ENCODE measurements around the gene AKR1C8. TPM values are rescaled to one million over a fixed set of nuclear protein-coding genes. Genes with fewer than 3 reads are reported as not detected.

Gene AKR1C8
- total RNA-seq, 1 donor from 2014 or later: not detected

DNA sequence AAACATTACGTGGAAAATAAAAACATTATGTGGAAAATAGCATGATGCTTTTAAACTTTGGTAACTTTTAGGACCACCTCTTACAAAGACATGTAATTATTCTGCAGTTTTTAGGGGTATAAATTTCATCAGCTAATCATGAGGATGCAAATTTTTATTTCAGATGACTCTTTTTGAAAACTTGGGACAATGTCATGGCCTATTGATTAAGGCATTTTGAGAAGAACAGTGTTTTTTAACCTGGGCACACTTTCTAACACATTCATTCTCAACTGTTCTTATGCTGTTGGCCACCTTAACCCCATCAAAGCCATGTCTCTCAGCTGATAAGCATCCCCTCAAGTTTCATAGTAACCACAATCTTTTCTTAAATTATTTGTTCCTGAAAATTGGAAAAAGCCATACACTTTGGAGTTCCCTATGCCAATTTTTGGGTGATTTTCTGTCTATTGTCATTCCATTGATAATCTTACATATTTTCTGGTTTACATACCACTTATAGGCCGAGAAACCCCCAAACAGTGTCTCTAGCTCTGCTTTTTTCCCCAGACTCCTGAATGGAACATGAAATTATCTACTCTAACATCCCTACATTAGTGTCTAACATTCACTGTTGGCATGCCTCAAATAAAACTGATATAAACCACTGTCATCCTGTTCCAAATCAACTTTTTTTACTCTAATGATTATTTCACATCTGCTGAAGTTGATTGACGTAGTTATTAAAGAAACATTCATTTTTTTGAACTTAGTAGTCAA lies 76.1 kb downstream of the AKR1C8 start:
- peaks cover 9% of the 10 kb centered on the region for H3K9me3 Mint-ChIP-seq (ENCODE audit: unreplicated experiment)
- no peaks in the 10 kb centered on the region for H3K36me3 Mint-ChIP-seq (ENCODE audit: unreplicated experiment)
- TF ChIP-seq, protein P1, sequence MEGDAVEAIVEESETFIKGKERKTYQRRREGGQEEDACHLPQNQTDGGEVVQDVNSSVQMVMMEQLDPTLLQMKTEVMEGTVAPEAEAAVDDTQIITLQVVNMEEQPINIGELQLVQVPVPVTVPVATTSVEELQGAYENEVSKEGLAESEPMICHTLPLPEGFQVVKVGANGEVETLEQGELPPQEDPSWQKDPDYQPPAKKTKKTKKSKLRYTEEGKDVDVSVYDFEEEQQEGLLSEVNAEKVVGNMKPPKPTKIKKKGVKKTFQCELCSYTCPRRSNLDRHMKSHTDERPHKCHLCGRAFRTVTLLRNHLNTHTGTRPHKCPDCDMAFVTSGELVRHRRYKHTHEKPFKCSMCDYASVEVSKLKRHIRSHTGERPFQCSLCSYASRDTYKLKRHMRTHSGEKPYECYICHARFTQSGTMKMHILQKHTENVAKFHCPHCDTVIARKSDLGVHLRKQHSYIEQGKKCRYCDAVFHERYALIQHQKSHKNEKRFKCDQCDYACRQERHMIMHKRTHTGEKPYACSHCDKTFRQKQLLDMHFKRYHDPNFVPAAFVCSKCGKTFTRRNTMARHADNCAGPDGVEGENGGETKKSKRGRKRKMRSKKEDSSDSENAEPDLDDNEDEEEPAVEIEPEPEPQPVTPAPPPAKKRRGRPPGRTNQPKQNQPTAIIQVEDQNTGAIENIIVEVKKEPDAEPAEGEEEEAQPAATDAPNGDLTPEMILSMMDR (IDR thresholded peaks at IDR 0.05): no peak
- H3K27me3 Mint-ChIP-seq (ENCODE audit: unreplicated experiment): no peaks in the 10 kb centered on the region
- no peak for DNase-seq (ENCODE audit: extremely low spot score, unreplicated experiment)
- H3K27ac Mint-ChIP-seq (ENCODE audit: unreplicated experiment): no peak overlapping the region
- H3K4me1 Mint-ChIP-seq (ENCODE audit: unreplicated experiment): no peaks in the 10 kb centered on the region
- H3K4me3 Mint-ChIP-seq (ENCODE audit: unreplicated experiment): no peak overlapping the region

DNA sequence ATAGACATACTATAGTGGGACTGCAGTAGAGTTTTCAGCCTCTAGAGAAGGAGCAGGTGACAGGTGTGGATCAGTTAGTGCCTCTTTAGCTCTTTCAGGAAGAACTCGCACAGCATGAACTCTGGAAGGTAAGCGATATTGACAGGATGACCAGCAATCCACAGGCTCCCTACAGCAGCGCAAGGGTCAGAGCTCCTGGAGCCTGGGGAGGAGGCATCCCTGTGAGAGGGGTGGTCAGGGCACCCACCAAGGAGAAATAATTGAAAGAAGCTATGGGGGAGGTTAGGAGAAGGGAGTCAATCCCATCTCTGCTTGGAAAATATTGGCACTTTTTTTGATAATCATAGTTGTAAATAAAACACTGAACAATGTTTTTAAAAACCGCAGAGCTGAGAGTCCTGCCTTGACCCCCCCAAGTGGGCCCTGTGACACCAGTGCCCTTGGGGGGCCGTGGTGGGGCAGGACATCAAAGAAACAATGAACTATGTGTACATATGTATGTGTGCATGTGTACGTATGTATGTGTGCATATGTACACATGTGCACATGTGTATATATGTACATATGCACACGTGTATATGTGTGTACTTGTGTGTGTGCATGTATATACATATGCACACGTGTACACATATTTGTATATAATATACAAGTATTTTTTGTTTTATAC lies 77.0 kb downstream of the AKR1C8 start:
- TF ChIP-seq, protein P1 (IDR thresholded peaks at IDR 0.05): no peak
- H3K9me3 Mint-ChIP-seq (ENCODE audit: unreplicated experiment): peaks cover 9% of the 10 kb centered on the region
- no peaks in the 10 kb centered on the region for H3K4me1 Mint-ChIP-seq (ENCODE audit: unreplicated experiment)
- H3K27me3 Mint-ChIP-seq (ENCODE audit: unreplicated experiment): no peaks in the 10 kb centered on the region
- H3K27ac Mint-ChIP-seq (ENCODE audit: unreplicated experiment): no peak overlapping the region
- DNase-seq (ENCODE audit: extremely low spot score, unreplicated experiment): no peak
- no peaks in the 10 kb centered on the region for H3K36me3 Mint-ChIP-seq (ENCODE audit: unreplicated experiment)
- no peak overlapping the region for H3K4me3 Mint-ChIP-seq (ENCODE audit: unreplicated experiment)

DNA sequence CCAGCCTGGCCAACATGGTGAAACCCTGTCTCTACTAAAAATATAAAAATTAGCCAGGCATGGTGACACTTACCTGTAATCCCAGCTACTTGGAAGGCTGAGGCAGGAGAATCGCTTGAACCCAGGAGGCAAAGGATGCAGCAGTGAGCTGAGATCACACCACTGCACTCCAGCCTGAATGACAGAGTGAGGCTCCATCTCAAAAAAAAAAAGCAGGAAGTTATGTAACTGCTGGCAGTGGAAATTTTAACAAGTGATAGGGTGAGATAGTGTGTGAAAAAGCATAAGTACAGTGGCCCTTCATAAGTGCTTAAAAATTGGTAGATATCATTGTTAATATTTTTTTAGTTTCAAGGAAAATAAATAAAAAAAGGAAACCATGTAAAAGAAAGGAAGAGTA lies 78.4 kb downstream of the AKR1C8 start:
- no peaks in the 10 kb centered on the region for H3K4me1 Mint-ChIP-seq (ENCODE audit: unreplicated experiment)
- peaks cover 9% of the 10 kb centered on the region for H3K9me3 Mint-ChIP-seq (ENCODE audit: unreplicated experiment)
- no peaks in the 10 kb centered on the region for H3K27me3 Mint-ChIP-seq (ENCODE audit: unreplicated experiment)

DNA sequence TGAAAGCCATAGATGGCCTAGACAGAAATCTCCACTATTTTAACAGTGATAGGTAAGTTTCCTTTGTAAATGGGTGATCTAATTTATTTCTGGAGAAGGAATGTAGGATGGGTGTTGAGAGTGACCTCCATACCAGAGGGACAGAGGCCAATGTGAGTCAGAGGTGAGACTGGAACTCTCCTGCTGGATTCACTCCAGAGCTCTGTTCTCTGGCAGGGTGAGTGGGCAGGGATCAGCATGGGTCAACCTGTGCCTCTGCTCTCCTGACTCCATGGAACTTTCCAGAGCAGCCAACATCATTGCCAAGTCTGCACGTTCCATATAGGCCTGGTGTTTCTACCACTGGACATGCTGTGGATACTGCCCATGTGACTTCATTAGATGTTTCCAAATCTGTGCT lies 79.3 kb downstream of the AKR1C8 start:
- no peak for DNase-seq (ENCODE audit: extremely low spot score, unreplicated experiment)
- Mint-ChIP-seq H3K9me3 (ENCODE audit: unreplicated experiment) (peaks cover 8% of the 10 kb centered on the region), H3K4me3 (ENCODE audit: unreplicated experiment) (no peak overlapping the region), H3K27me3 (ENCODE audit: unreplicated experiment) (no peaks in the 10 kb centered on the region), H3K4me1 (ENCODE audit: unreplicated experiment) (no peaks in the 10 kb centered on the region), H3K27ac (ENCODE audit: unreplicated experiment) (no peak overlapping the region), H3K36me3 (ENCODE audit: unreplicated experiment) (no peaks in the 10 kb centered on the region)
- TF ChIP-seq, protein P1 (IDR thresholded peaks at IDR 0.05): no peak

More for the DNA sequence above, 78.4 kb downstream of the AKR1C8 start:
- TF ChIP-seq, protein P1 (IDR thresholded peaks at IDR 0.05): no peak
- Mint-ChIP-seq H3K4me3 (ENCODE audit: unreplicated experiment) (no peak overlapping the region), H3K27ac (ENCODE audit: unreplicated experiment) (no peak overlapping the region), H3K36me3 (ENCODE audit: unreplicated experiment) (no peaks in the 10 kb centered on the region)
- DNase-seq (ENCODE audit: extremely low spot score, unreplicated experiment): no peak

Other genes with a start within 250 kb of the AKR1C8 start
- gene AKR1C1, start 221.7 kb downstream of the AKR1C8 start, total RNA-seq: 0.67 and 0.84 TPM in 2 replicates
- not detected in 2 replicates for gene AKR1C2, start 181.3 kb downstream of the AKR1C8 start, total RNA-seq
- gene AKR1C3, start 90.7 kb downstream of the AKR1C8 start, total RNA-seq: 0.89 TPM in 1 of 2 replicates, not detected in the other
- gene AKR1C4, start 11.7 kb upstream of the AKR1C8 start, total RNA-seq: not detected in 2 replicates
- not detected in 2 replicates for gene UCN3, start 179.8 kb upstream of the AKR1C8 start, total RNA-seq
- not detected in 2 replicates for gene TUBAL3, start 219.7 kb upstream of the AKR1C8 start, total RNA-seq
- gene NET1, start 227.4 kb upstream of the AKR1C8 start, total RNA-seq: 11.3 and 14.5 TPM in 2 replicates

Data from osteocyte (in vitro differentiated cells).